ENCODE results near the gene KIF19. TPM values are rescaled to one million over a fixed set of nuclear protein-coding genes. Genes with fewer than 3 reads are reported as not detected.

KIF19 gene
- total RNA-seq, 2 donors from 2014 or later: 0.27 to 2.4 TPM

DNA sequence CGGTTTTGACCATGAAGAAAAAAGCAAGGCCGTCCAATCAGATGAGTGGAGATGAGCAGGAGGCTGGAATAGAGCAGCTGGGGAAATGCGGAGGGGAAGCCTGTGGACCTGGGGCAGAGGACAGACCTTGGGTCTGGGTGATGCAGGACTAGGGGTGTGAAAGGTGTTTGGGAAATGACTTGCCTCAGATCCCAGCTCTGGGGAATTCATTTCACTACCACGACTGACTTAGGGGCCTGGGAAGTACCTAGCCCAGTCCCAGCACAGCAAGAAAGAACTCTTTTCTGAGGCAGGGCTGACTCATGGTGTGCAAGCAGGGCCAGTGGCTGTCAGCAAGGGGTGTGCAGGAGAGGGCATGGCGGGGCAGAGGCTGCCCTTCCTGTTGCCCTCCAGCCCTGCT lies 37.2 kb upstream of the KIF19 start:
- no peaks in the 10 kb centered on the region for H3K9me3 ChIP-seq (ENCODE audit: control insufficient read depth, low read length)
- H3K9me3 Mint-ChIP-seq: no peaks in the 10 kb centered on the region
- no peak overlapping the region for H3K27ac ChIP-seq (ENCODE audit: low read depth, low read length)
- H3K9ac ChIP-seq (ENCODE audit: extremely low read depth, low read length, poor library complexity, severe bottlenecking): no peak overlapping the region
- 66 to 83% methylated on average over 4 to 5 of the region's 5 CpGs for WGBS, 2 experiments (ENCODE audit: insufficient coverage in 1 of 2, insufficient read length in 1 of 2)
- H3K27ac Mint-ChIP-seq: no peak overlapping the region
- no peak for DNase-seq
- H3K36me3 Mint-ChIP-seq (ENCODE audit: low read depth): no peaks in the 10 kb centered on the region
- TF ChIP-seq, protein P1, sequence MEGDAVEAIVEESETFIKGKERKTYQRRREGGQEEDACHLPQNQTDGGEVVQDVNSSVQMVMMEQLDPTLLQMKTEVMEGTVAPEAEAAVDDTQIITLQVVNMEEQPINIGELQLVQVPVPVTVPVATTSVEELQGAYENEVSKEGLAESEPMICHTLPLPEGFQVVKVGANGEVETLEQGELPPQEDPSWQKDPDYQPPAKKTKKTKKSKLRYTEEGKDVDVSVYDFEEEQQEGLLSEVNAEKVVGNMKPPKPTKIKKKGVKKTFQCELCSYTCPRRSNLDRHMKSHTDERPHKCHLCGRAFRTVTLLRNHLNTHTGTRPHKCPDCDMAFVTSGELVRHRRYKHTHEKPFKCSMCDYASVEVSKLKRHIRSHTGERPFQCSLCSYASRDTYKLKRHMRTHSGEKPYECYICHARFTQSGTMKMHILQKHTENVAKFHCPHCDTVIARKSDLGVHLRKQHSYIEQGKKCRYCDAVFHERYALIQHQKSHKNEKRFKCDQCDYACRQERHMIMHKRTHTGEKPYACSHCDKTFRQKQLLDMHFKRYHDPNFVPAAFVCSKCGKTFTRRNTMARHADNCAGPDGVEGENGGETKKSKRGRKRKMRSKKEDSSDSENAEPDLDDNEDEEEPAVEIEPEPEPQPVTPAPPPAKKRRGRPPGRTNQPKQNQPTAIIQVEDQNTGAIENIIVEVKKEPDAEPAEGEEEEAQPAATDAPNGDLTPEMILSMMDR (conservative IDR thresholded peaks at IDR 0.05): no peak
- H3K4me1 Mint-ChIP-seq: peaks cover 2% of the 10 kb centered on the region
- no peaks in the 10 kb centered on the region for H3K27me3 ChIP-seq (ENCODE audit: control insufficient read depth, insufficient read depth, low read length, poor library complexity, severe bottlenecking)
- no peaks in the 10 kb centered on the region for H3K36me3 ChIP-seq (ENCODE audit: control insufficient read depth, insufficient read depth, low read length)
- H3K4me3 ChIP-seq (ENCODE audit: low read length): no peak overlapping the region
- no peaks in the 10 kb centered on the region for H3K4me1 ChIP-seq (ENCODE audit: control insufficient read depth, insufficient read depth, low read length)
- no peaks in the 10 kb centered on the region for H3K27me3 Mint-ChIP-seq (ENCODE audit: insufficient read depth)
- H3K4me3 Mint-ChIP-seq: no peak overlapping the region

DNA sequence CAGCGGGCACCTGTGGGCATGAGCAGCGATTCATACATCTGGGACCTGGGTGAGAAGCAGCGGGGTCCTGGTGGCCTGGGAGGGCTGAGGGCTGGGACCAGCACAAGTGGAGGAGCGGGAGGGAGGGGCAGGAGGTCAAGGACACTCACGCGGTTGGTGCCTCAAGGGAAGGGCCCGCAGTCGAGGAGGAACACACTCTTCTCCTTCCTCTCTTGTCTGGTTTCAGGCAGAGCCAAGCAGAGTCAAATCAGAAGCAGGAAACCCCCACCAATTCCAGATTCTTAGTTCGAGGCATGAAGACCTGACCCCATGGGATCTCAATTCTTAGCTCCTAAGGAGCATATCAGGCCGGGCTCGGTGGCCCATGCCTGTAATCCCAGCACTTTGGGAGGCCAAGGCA lies 36.3 kb upstream of the KIF19 start:
- Histone ChIP-seq H3K9me3 (ENCODE audit: control insufficient read depth, low read length) (peaks cover 3% of the 10 kb centered on the region), H3K36me3 (ENCODE audit: control insufficient read depth, insufficient read depth, low read length) (no peaks in the 10 kb centered on the region), H3K27ac (ENCODE audit: low read depth, low read length) (no peak overlapping the region), H3K4me1 (ENCODE audit: control insufficient read depth, insufficient read depth, low read length) (no peaks in the 10 kb centered on the region), H3K27me3 (ENCODE audit: control insufficient read depth, insufficient read depth, low read length, poor library complexity, severe bottlenecking) (no peaks in the 10 kb centered on the region), H3K4me3 (ENCODE audit: low read length) (no peak overlapping the region), H3K9ac (ENCODE audit: extremely low read depth, low read length, poor library complexity, severe bottlenecking) (no peak overlapping the region)
- peaks cover 2% of the 10 kb centered on the region for H3K9me3 Mint-ChIP-seq
- no peak for DNase-seq
- H3K27me3 Mint-ChIP-seq (ENCODE audit: insufficient read depth): no peaks in the 10 kb centered on the region
- WGBS, 2 experiments (ENCODE audit: insufficient coverage in 1 of 2, insufficient read length in 1 of 2): 87 to 93% methylated on average over 11 of the region's 11 CpGs
- H3K4me3 Mint-ChIP-seq: no peak overlapping the region
- H3K27ac Mint-ChIP-seq: no peak overlapping the region
- H3K36me3 Mint-ChIP-seq (ENCODE audit: low read depth): no peaks in the 10 kb centered on the region
- TF ChIP-seq, protein P1 (conservative IDR thresholded peaks at IDR 0.05): no peak
- peaks cover 2% of the 10 kb centered on the region for H3K4me1 Mint-ChIP-seq

DNA sequence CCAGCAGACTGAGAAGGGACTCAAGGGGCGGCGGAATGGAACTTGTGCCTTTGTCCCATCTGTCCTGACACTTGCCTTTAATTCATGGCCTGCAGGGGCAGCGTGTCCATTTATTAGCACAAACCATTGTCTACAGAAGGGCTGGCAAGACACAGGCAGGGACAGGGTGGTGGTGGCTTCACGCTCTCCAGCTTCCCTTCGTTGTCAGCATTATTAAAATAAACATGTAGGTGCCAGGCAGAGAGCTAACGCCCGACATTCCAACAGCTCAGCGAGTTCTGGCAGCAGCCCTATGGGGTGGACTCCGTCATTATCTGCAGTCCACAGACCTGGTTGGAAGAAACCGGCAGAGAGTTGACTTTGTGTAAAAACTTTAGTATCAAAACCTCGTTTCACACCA lies 35.7 kb upstream of the KIF19 start:
- peaks cover 3% of the 10 kb centered on the region for H3K9me3 Mint-ChIP-seq
- Histone ChIP-seq H3K4me1 (ENCODE audit: control insufficient read depth, insufficient read depth, low read length) (no peaks in the 10 kb centered on the region), H3K9me3 (ENCODE audit: control insufficient read depth, low read length) (peaks cover 7% of the 10 kb centered on the region), H3K4me3 (ENCODE audit: low read length) (no peak overlapping the region), H3K27ac (ENCODE audit: low read depth, low read length) (peak overlapping the region; percentile 44), H3K9ac (ENCODE audit: extremely low read depth, low read length, poor library complexity, severe bottlenecking) (no peak overlapping the region), H3K36me3 (ENCODE audit: control insufficient read depth, insufficient read depth, low read length) (no peaks in the 10 kb centered on the region), H3K27me3 (ENCODE audit: control insufficient read depth, insufficient read depth, low read length, poor library complexity, severe bottlenecking) (no peaks in the 10 kb centered on the region)
- DNase-seq: no peak
- 84 to 92% methylated on average over 7 to 11 of the region's 11 CpGs for WGBS, 2 experiments (ENCODE audit: insufficient coverage in 1 of 2, insufficient read length in 1 of 2)
- H3K36me3 Mint-ChIP-seq (ENCODE audit: low read depth): no peaks in the 10 kb centered on the region
- no peaks in the 10 kb centered on the region for H3K27me3 Mint-ChIP-seq (ENCODE audit: insufficient read depth)
- H3K27ac Mint-ChIP-seq: no peak overlapping the region
- no peaks in the 10 kb centered on the region for H3K4me1 Mint-ChIP-seq
- TF ChIP-seq, protein P1 (conservative IDR thresholded peaks at IDR 0.05): peak; percentile 47
- H3K4me3 Mint-ChIP-seq: no peak overlapping the region

All from endodermal cell (in vitro differentiated cells).